NT2/D1 (cell line): ENCODE results near the gene TM6SF1.

Source experiments
- SUZ12 ChIP-seq: IDR thresholded peaks from 2 replicates; pipeline ENCODE4 v1.6.1; 2011; ENCODE audit not compliant: insufficient read length, insufficient read depth; ENCODE audit errors: extremely low read depth
- YY1 ChIP-seq: IDR thresholded peaks from 2 replicates; pipeline ENCODE4 v1.6.1; 2011; ENCODE audit not compliant: insufficient read length, insufficient read depth

GRCh38 chr15:83105440-83105839, 2.0 kb upstream of the TM6SF1 start:
- no peak for TF ChIP-seq YY1
- no peak for TF ChIP-seq SUZ12
